ENCODE results near the gene IL12RB1. TPM values are rescaled to one million over a fixed set of nuclear protein-coding genes. Genes with fewer than 3 reads are reported as not detected.

Gene IL12RB1
- total RNA-seq, 1 donor from 2014 or later, result not detected

- H3K9me3 Mint-ChIP-seq, result no peaks in the 10 kb centered on the region
- peaks cover 29% of the 10 kb centered on the region for H3K27me3 Mint-ChIP-seq (ENCODE audit: low read depth)
- H3K36me3 Mint-ChIP-seq, result no peaks in the 10 kb centered on the region
- peak overlapping the region; percentile 68 for H3K4me3 Mint-ChIP-seq
- TF ChIP-seq CTCF (IDR thresholded peaks at IDR 0.05; ENCODE audit: unreplicated experiment), result no peak
- DNase-seq (ENCODE audit: low spot score in 2 of 2, unreplicated experiment in 2 of 2), result no peak
- H3K4me1 Mint-ChIP-seq, result peaks cover 4% of the 10 kb centered on the region
- H3K27ac Mint-ChIP-seq, result no peak overlapping the region
Observed at GRCh38 chr19:18104793-18105131, 18.0 kb upstream of the IL12RB1 start.

GRCh38 chr19:18102916-18103542 lies 16.3 kb upstream of the IL12RB1 start:
- H3K27me3 Mint-ChIP-seq (ENCODE audit: low read depth), result peaks cover 37% of the 10 kb centered on the region
- no peaks in the 10 kb centered on the region for H3K9me3 Mint-ChIP-seq
- H3K4me1 Mint-ChIP-seq, result peaks cover 7% of the 10 kb centered on the region
- no peak overlapping the region for H3K4me3 Mint-ChIP-seq
- no peak for TF ChIP-seq CTCF (IDR thresholded peaks at IDR 0.05; ENCODE audit: unreplicated experiment)
- no peak overlapping the region for H3K27ac Mint-ChIP-seq
- no peak for DNase-seq (ENCODE audit: low spot score in 2 of 2, unreplicated experiment in 2 of 2)
- H3K36me3 Mint-ChIP-seq, result no peaks in the 10 kb centered on the region

- H3K4me1 Mint-ChIP-seq, result peaks cover 7% of the 10 kb centered on the region
- H3K36me3 Mint-ChIP-seq, result no peaks in the 10 kb centered on the region
- no peak for DNase-seq (ENCODE audit: low spot score in 2 of 2, unreplicated experiment in 2 of 2)
- peaks cover 43% of the 10 kb centered on the region for H3K27me3 Mint-ChIP-seq (ENCODE audit: low read depth)
- no peaks in the 10 kb centered on the region for H3K9me3 Mint-ChIP-seq
- H3K4me3 Mint-ChIP-seq, result no peak overlapping the region
- H3K27ac Mint-ChIP-seq, result no peak overlapping the region
- TF ChIP-seq CTCF (IDR thresholded peaks at IDR 0.05; ENCODE audit: unreplicated experiment), result no peak
Observed at GRCh38 chr19:18101268-18101667, 14.5 kb upstream of the IL12RB1 start.

- TF ChIP-seq CTCF (IDR thresholded peaks at IDR 0.05; ENCODE audit: unreplicated experiment), result no peak
- peaks cover 45% of the 10 kb centered on the region for H3K27me3 Mint-ChIP-seq (ENCODE audit: low read depth)
- no peak overlapping the region for H3K4me3 Mint-ChIP-seq
- peaks cover 7% of the 10 kb centered on the region for H3K4me1 Mint-ChIP-seq
- no peaks in the 10 kb centered on the region for H3K9me3 Mint-ChIP-seq
- H3K36me3 Mint-ChIP-seq, result no peaks in the 10 kb centered on the region
- DNase-seq (ENCODE audit: low spot score in 2 of 2, unreplicated experiment in 2 of 2), result no peak
- no peak overlapping the region for H3K27ac Mint-ChIP-seq
Observed at GRCh38 chr19:18100710-18101109, 14.0 kb upstream of the IL12RB1 start.

- Mint-ChIP-seq H3K4me3 (no peak overlapping the region), H3K9me3 (no peaks in the 10 kb centered on the region), H3K4me1 (peaks cover 7% of the 10 kb centered on the region), H3K27ac (no peak overlapping the region), H3K36me3 (no peaks in the 10 kb centered on the region), H3K27me3 (ENCODE audit: low read depth) (peaks cover 44% of the 10 kb centered on the region)
- TF ChIP-seq CTCF (IDR thresholded peaks at IDR 0.05; ENCODE audit: unreplicated experiment), result no peak
- DNase-seq (ENCODE audit: low spot score in 2 of 2, unreplicated experiment in 2 of 2), result no peak
Observed at GRCh38 chr19:18099623-18099995, 12.9 kb upstream of the IL12RB1 start.
